ENCODE results near the gene CSMD2. TPM values are rescaled to one million over a fixed set of nuclear protein-coding genes. Genes with fewer than 3 reads are reported as not detected.

Gene CSMD2
- total and polyA plus RNA-seq, 2 experiments from 2014 or later: 5.3 to 16.6 TPM

DNA sequence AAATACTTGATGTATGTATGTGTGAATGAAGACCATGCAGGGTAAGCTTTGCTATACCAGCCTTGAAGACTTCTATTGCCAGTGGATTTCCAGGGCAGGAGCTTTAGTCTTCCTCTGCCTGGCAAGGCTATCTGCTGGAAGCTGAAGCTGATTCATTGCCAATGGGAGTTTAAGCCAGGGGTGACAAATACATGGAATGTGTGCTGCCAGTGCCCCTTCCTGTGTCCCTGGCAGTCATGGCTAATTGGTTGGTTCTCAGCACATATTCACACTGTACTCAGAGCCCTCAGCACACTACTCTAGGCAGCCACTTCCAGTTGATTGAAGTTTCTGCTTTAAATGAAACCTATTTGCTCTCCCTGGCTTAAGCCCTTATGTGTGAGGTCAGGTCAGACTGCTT is 691.1 kb downstream of the CSMD2 start:
- ATAC-seq: no peak
- H3K4me1 Mint-ChIP-seq: peaks cover 21% of the 10 kb centered on the region
- no peak for DNase-seq (ENCODE audit: low spot score)

GRCh38 chr1:33472269-33472980 is 692.6 kb downstream of the CSMD2 start, which contains the start of gene ZSCAN20:
Gene ZSCAN20 (plus strand): TSS chr1:33472645. CDS start chr1:33479289, 6,644 bp downstream.
- Histone ChIP-seq H3F3A (replicated peaks; ENCODE audit: low read depth) (no peaks in the 10 kb centered on the region), H3K27ac (ENCODE audit: low read depth) (no peak within 1 kb of the TSS), H3K4me1 (ENCODE audit: insufficient read depth) (peaks cover 7% of the 10 kb centered on the region; the same call in 1 of the 2 replicates), H3K36me3 (ENCODE audit: insufficient read depth) (no peaks in the 10 kb centered on the region), H3K27me3 (ENCODE audit: insufficient read depth) (no peaks in the 10 kb centered on the region), H3K9me2 (ENCODE audit: insufficient read depth) (no peaks in the 10 kb centered on the region), H4K20me1 (replicated peaks; ENCODE audit: insufficient read depth) (peaks cover 6% of the 10 kb centered on the region), H3K4me3 (peak within 1 kb of the TSS; percentile 62), H3K79me2 (replicated peaks; ENCODE audit: insufficient read depth) (no peaks in the 10 kb centered on the region), H2AFZ (peak within 1 kb of the TSS; percentile 61), H3K4me2 (peak within 1 kb of the TSS; percentile 81)
- Mint-ChIP-seq H3K27ac (no peak within 1 kb of the TSS), H3K27me3 (ENCODE audit: insufficient read depth, low read depth, poor library complexity) (peaks cover 7% of the 10 kb centered on the region), H3K4me3 (peak within 1 kb of the TSS; percentile 82), H3K9me3 (no peaks in the 10 kb centered on the region), H3K4me1 (peaks cover 21% of the 10 kb centered on the region), H3K36me3 (ENCODE audit: low read depth) (no peaks in the 10 kb centered on the region; the same call in 2 of the 3 replicates)
- DNase-seq (ENCODE audit: low spot score): peak; percentile 98
- no peak for TF ChIP-seq EZH2phosphoT487 (IDR thresholded peaks at IDR 0.05; ENCODE audit: unreplicated experiment)
- no peak for TF ChIP-seq ZNF331 (CRISPR knock-in tag; IDR thresholded peaks at IDR 0.05; ENCODE audit: low read depth)
- peak; percentile 93 for TF ChIP-seq ETS1 (IDR thresholded peaks at IDR 0.05)
- no peak for TF ChIP-seq EZH2 (IDR thresholded peaks at IDR 0.05; ENCODE audit: low read depth, unreplicated experiment)
- TF ChIP-seq CREB1 (CRISPR knock-in tag; IDR thresholded peaks at IDR 0.05; ENCODE audit: low read depth): peak; percentile 51; the same call in 1 of the 2 replicates
- peak; percentile 75 for TF ChIP-seq POLR2AphosphoS5 (IDR thresholded peaks at IDR 0.05; ENCODE audit: low read depth)
- TF ChIP-seq NANOG (IDR thresholded peaks at IDR 0.05; ENCODE audit: borderline replicate concordance): no peak
- peak; percentile 94 for ATAC-seq

More for the DNA sequence above, 691.1 kb downstream of the CSMD2 start:
- no peaks in the 10 kb centered on the region for H3K9me3 Mint-ChIP-seq
- Histone ChIP-seq H3K4me1 (ENCODE audit: insufficient read depth) (peaks cover 7% of the 10 kb centered on the region; the same call in 1 of the 2 replicates), H2AFZ (no peak overlapping the region), H3K27me3 (ENCODE audit: insufficient read depth) (no peaks in the 10 kb centered on the region), H4K20me1 (replicated peaks; ENCODE audit: insufficient read depth) (peaks cover 6% of the 10 kb centered on the region), H3F3A (replicated peaks; ENCODE audit: low read depth) (no peaks in the 10 kb centered on the region), H3K36me3 (ENCODE audit: insufficient read depth) (no peaks in the 10 kb centered on the region), H3K9me2 (ENCODE audit: insufficient read depth) (no peaks in the 10 kb centered on the region), H3K4me2 (no peak overlapping the region), H3K79me2 (replicated peaks; ENCODE audit: insufficient read depth) (no peaks in the 10 kb centered on the region), H3K27ac (ENCODE audit: low read depth) (no peak overlapping the region), H3K4me3 (no peak overlapping the region)
- H3K36me3 Mint-ChIP-seq (ENCODE audit: low read depth): no peaks in the 10 kb centered on the region; the same call in 2 of the 3 replicates
- no peak for TF ChIP-seq JUNB (IDR thresholded peaks at IDR 0.05; ENCODE audit: unreplicated experiment)
- no peak for TF ChIP-seq ZNF331 (CRISPR knock-in tag; IDR thresholded peaks at IDR 0.05; ENCODE audit: low read depth)
- TF ChIP-seq ZNF114 (CRISPR knock-in tag; IDR thresholded peaks at IDR 0.05): no peak
- peaks cover 8% of the 10 kb centered on the region for H3K27me3 Mint-ChIP-seq (ENCODE audit: insufficient read depth, low read depth, poor library complexity)
- H3K4me3 Mint-ChIP-seq: peak overlapping the region; percentile 82; the same call in 2 of the 3 replicates
- no peak overlapping the region for H3K27ac Mint-ChIP-seq
